GM18867 (cell line): ENCODE results near the gene MASP1.

ENCODE experiments used
- ATAC-seq: cut with Tn5 transposase; IDR thresholded peaks from one replicate; pipeline ENCODE4 v1.9.1; 2021; ENCODE audit warnings: mild to moderate bottlenecking, moderate library complexity; ENCODE audit not compliant: unreplicated experiment

MASP1 gene

GRCh38 chr3:187293516-187294430, 2.2 kb upstream of the MASP1 start:
- no peak for ATAC-seq

DNA sequence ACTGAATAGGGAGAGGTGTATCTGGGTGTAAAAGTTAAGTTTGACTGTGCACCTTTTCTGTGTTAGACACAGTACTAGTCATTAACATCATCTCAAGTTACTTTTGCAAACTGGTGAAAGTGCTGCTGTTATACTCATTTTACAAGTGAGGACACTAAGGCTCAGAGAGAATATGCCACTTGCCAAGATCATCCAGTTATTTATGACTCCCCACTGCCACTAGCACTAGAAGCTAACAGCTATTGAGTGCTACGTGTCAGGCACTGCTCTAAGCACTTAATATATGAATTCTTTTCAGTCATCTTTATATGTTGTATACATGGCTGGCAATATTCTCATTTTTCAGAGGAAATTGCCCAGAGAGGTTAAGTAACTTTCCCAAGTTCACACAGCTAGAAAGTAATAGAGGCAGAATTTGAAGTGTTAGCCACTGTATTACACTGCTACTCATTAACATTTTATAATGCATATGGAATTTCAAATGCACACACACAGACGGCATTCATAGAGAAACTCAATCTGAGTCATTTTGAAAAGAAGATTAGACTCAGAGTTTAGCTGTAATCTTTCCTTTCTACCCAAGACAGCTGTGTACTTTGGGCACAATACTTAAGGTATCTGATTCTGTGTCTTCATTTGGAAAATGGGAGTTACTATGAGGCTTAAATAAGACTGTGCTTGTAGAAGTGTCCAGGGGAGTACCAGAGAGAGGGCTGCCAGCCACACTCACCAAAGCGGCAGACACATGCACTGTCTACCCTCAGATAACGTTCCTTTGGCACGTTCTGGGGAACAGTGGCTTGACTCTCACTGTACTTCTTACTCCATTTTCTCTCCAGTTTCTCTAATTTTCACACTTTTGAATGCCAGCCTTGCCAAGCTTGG, 1.3 kb upstream of the MASP1 start:
- no peak for ATAC-seq

- no peak for ATAC-seq
Measured at GRCh38 chr3:187292181-187292580, 644 bp upstream of the MASP1 start.

GRCh38 chr3:187291001-187291511, 481 bp downstream of the MASP1 start:
- no peak for ATAC-seq

DNA sequence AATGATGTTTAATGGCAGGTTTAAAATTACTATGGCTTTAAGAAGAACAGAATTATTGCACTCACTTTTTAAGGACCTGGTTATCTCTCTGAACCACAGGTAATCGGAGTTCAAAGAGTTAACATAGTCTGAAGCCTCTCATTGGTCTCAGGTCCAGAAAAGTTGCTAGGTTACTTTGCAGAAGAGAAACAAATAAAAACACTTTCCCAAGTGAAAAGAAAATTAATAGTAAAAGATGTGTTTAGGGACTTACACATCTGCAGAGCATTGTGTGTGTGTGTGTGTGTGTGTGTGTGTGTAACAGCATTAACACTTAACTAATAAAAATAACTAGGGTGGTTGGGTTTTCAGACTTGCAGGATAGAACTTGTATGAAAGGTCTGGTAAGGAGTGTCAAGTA, 1.0 kb downstream of the MASP1 start:
- ATAC-seq: no peak

DNA sequence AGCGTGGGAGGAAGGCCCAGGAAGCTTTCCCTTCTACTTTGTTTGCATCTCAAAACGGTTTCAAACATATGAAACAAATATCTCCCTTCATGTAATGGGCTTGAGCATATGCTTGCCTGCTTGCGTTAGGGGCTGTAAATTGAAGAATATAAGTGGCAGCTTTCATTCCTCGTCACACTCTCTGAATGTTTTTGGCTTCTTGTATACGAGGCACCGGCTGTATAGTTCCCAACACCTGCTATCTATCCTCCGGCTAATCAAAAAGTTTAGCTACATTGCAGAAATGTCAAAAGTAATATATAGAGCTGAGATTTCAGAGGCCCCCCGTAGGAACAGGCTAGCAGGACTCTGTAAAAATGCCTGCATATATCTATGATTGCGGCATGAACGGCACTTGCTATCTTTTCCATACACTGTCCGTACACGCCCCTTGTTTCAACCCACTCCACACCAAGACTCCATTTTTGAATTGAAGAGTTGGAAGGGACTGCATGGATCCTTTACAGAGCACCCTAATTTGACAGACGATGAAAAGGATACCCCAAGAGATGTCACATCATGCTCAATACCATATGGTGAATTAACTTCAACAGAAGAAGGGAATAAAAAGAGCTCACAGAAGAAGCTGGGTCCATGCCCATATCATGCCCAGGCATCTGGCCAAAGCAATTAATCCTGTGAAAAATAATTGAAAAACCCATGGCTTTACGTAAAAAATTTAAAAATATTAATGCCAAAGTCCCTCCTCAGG, 2.5 kb downstream of the MASP1 start:
- ATAC-seq: no peak

- no peak for ATAC-seq
Measured at GRCh38 chr3:187288131-187288854, 3.2 kb downstream of the MASP1 start.

DNA sequence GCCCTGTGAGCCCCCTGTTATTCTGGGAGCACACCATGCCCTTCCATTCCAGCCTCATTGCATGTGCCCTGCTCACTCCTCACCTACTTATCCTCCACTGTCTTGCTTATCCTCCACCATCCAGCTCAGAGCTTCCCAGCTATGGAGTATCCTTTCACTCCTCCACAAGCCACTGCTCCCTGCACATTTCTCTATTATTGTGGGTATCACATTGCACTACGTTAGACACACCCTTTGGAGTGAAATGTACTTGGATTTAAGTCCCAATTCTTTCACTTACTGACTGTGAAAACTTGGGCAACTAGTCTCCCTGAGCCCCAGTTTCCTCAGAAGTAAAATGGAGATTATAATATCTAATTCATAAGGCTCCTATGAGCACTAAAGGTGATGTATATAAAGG, 4.3 kb downstream of the MASP1 start:
- ATAC-seq: no peak

GRCh38 chr3:187286467-187287059, 5.0 kb downstream of the MASP1 start:
- ATAC-seq: no peak

- ATAC-seq: no peak
Measured at GRCh38 chr3:187281191-187281714, 10.3 kb downstream of the MASP1 start.

DNA sequence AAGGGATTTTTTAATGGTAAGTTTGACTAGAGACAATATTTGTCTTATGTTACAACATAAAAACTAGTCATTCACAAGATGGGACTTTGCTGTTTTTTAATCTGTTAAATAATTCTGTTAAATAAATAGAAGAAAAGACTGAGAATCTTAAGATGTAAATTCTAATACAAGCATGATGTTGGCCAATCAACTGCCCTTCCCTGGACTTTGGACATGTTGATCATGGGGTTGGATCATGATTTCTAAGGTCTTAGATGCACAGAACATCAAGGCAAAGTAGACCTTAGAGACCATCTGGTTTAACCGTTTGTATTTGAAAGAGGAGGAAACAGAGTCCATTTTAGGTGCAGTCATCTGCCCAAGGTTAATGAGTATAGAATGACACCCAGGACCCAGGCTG, 10.9 kb downstream of the MASP1 start:
- no peak for ATAC-seq

DNA sequence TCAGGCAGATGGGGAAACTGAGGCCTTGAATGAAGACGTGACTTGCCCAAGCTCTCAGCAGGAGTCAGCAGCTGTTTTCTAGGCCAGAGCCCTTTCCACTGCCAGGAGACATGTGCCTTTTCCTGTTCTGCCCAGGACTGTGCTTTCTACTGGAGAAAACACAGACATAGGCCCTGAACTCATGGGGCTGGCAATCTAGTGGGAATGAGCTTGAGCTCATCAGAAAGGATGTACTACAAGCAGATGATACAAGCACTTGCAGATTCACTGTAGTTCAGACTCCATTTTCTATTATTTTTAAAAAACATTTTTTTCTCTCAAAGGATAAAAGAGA, 14.4 kb downstream of the MASP1 start:
- ATAC-seq: no peak

GRCh38 chr3:187276397-187277128, 15.0 kb downstream of the MASP1 start:
- no peak for ATAC-seq

DNA sequence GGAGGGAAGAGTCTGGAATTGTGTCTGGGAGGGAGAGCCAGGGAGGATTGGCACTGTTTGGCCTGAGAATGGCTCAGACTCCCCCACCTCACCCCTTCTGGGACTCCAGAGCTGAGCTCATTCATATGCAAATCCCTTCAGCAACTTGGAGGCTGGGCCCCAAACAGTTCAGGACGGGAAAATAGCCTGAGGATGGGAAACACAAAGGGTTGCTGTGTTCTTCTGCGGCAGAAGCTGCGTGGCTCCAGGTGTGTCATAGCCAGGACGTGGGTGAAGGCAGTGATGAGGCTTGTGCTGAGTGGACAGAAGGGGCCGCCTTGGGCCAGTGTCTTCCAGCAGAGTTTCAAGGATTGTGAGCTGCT, 16.6 kb downstream of the MASP1 start:
- no peak for ATAC-seq

- ATAC-seq: no peak
Measured at GRCh38 chr3:187274315-187274976, 17.1 kb downstream of the MASP1 start.

DNA sequence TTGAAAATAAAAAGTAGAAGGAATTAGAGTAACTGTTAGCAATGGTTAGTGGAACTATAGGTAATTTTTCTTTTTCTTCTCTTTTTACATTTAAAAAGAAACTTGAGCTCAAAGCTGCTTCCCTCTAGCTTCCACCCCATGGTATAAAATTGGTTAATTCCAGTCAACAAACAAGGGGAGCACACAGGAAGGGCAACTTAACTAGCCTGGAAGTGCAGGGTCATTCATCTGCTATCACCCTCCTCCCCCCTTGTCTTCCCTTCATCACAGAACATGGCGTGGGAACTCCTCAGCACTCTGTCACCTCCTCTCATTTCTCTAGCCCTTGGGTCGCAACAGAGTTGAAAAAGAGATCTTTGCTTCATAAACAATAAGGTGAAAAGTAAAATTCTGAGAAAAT, 20.0 kb downstream of the MASP1 start:
- ATAC-seq: no peak

GRCh38 chr3:187269486-187269885, 22.1 kb downstream of the MASP1 start:
- ATAC-seq: no peak

- no peak for ATAC-seq
Measured at GRCh38 chr3:187267306-187267705, 24.2 kb downstream of the MASP1 start.

- no peak for ATAC-seq
Measured at GRCh38 chr3:187266691-187267090, 24.8 kb downstream of the MASP1 start.
